ENCODE data around the gene VSIR. TPM values are rescaled to one million over a fixed set of nuclear protein-coding genes. Genes with fewer than 3 reads are reported as not detected.

Gene VSIR
- total RNA-seq, 1 donor from 2014 or later = 117 TPM

DNA sequence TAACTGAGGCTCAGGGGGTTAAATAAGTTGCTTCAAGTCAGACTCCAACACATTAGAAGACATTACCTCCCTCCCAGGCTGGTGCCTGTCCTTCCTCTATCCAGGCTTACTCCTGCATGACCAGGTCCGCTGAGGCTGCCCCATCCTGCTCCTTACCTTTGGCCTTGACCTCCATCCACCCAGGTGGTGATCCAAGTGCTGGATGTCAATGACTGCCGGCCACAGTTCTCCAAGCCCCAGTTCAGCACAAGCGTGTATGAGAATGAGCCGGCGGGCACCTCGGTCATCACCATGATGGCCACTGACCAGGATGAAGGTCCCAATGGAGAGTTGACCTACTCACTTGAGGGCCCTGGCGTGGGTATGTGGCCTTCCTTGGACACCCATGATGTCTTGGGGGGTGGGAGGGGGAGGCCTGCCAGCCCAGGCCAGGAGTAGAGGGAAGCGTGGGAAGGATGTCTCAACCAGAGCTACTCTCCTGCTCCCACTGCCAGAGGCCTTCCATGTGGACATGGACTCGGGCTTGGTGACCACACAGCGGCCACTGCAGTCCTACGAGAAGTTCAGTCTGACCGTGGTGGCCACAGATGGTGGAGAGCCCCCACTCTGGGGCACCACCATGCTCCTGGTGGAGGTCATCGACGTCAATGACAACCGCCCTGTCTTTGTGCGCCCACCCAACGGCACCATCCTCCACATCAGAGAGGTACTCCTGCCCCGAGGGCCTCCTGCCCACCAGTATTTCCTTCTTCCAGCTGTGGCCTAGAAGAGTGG, 29.6 kb upstream of the VSIR start:
- intact Hi-C loops (cut with DNase I) = no loop called here

DNA sequence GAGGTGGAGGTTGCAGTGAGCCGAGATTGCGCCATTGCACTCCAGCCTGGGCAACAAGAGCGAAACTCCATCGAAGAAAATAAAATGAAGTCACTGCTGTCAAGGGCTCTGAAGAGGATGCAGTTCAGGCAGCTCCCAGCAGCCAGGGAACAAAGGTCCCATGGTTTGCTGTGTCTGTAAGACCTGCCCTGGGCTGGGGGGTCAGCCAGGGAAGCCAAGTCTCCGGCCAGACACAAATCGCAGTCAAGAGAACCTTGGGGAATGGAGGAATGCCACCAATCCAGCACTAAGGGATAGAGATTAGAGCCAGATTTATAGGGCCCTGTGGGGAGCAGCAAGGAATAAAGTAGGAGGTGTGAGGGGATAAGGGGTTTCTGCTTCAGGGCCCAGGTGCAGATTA, 28.9 kb upstream of the VSIR start:
- Histone ChIP-seq H3K4me3 (no peak overlapping the region), H3K36me3 (no peaks in the 10 kb centered on the region), H3K4me1 (peaks cover 7% of the 10 kb centered on the region), H3K9me3 (no peaks in the 10 kb centered on the region), H3K27me3 (ENCODE audit: low read depth) (no peaks in the 10 kb centered on the region), H3K27ac (no peak overlapping the region)
- DNase-seq (no peak), ATAC-seq (no peak)
- intact Hi-C loops (cut with DNase I) = no loop called here
- TF ChIP-seq CTCF (IDR thresholded peaks at IDR 0.05) = no peak

More for the DNA sequence above, 29.6 kb upstream of the VSIR start:
- ATAC-seq = no peak
- DNase-seq = no peak
- H3K9me3 ChIP-seq = no peaks in the 10 kb centered on the region
- H3K4me3 ChIP-seq = no peak overlapping the region
- H3K27me3 ChIP-seq (ENCODE audit: low read depth) = no peaks in the 10 kb centered on the region
- no peaks in the 10 kb centered on the region for H3K36me3 ChIP-seq
- peaks cover 7% of the 10 kb centered on the region for H3K4me1 ChIP-seq
- TF ChIP-seq CTCF (IDR thresholded peaks at IDR 0.05) = no peak
- no peak overlapping the region for H3K27ac ChIP-seq

DNA sequence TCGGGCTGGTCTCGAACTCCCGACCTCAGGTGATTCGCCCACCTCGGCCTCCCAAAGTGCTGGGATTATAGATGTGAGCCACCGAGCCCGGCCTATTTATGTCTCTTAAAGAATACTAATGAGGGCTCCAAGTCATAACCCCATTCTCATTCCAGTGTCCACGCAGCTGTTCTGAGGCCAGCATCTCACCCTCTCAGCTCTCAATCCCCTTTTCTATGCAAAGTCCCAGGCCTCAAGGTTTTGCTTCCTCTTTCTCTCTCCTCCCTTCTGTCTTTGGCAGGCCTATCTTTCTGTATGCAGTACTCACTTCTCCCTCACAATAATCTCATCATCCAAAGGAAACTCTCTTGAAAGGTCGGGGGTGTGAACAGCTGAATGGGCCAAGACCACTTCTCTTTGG, 28.0 kb upstream of the VSIR start:
- peaks cover 6% of the 10 kb centered on the region for H3K4me1 ChIP-seq
- intact Hi-C loops (cut with DNase I) = no loop called here
- no peaks in the 10 kb centered on the region for H3K9me3 ChIP-seq
- no peaks in the 10 kb centered on the region for H3K36me3 ChIP-seq
- DNase-seq = no peak
- no peaks in the 10 kb centered on the region for H3K27me3 ChIP-seq (ENCODE audit: low read depth)
- H3K4me3 ChIP-seq = no peak overlapping the region
- no peak for TF ChIP-seq CTCF (IDR thresholded peaks at IDR 0.05)
- no peak overlapping the region for H3K27ac ChIP-seq
- no peak for ATAC-seq

- no peak overlapping the region for H3K4me3 ChIP-seq
- H3K27me3 ChIP-seq (ENCODE audit: low read depth) = no peaks in the 10 kb centered on the region
- H3K9me3 ChIP-seq = no peaks in the 10 kb centered on the region
- DNase-seq (no peak), ATAC-seq (no peak)
- no peak for TF ChIP-seq CTCF (IDR thresholded peaks at IDR 0.05)
- no peaks in the 10 kb centered on the region for H3K4me1 ChIP-seq
- H3K27ac ChIP-seq = no peak overlapping the region
- no peaks in the 10 kb centered on the region for H3K36me3 ChIP-seq
- intact Hi-C loops (cut with DNase I) = no loop called here
These were observed 26.5 kb upstream of the VSIR start for GRCh38 chr10:71799608-71800453.

DNA sequence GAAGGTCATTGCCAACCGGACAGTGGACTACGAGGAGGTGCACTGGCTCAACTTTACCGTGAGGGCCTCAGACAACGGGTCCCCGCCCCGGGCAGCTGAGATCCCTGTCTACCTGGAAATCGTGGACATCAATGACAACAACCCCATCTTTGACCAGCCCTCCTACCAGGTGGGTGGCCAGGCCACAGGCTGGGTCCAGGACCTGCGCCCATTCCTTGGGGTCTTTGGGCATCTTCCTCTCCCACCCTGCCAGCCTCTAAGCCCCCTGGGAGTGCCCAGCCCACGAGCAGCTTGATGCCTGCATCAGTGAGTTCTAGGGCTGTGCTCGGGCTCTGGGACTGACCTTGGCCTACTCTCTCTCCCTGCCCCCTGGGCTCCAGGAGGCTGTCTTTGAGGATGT, 25.8 kb upstream of the VSIR start:
- ATAC-seq = no peak
- Histone ChIP-seq H3K9me3 (no peaks in the 10 kb centered on the region), H3K4me1 (no peaks in the 10 kb centered on the region), H3K27ac (no peak overlapping the region), H3K36me3 (no peaks in the 10 kb centered on the region), H3K27me3 (ENCODE audit: low read depth) (no peaks in the 10 kb centered on the region), H3K4me3 (no peak overlapping the region)
- intact Hi-C loops (cut with DNase I) = no loop called here
- TF ChIP-seq CTCF (IDR thresholded peaks at IDR 0.05) = no peak
- DNase-seq = no peak
